Hair follicular keratinocyte (primary cell): Measurements from ENCODE around the gene FCGR3B. TPM values are rescaled to one million over a fixed set of nuclear protein-coding genes. Genes with fewer than 3 reads are reported as not detected.

Experiments used
- total RNA-seq: library from RNA; depleted of rRNA; stranded (reverse); fragments of >200 nt; gene quantifications from 2 replicates; pipeline ENCODE4 v1.2.3, GENCODE V29; 2015

The FCGR3B gene
- total RNA-seq: not detected in 2 replicates

GRCh38 chr1:161631076-161631475, at the start of gene FCGR3B:
Gene FCGR3B, minus strand, starts transcription at chr1:161631176. Its CDS starts 82 bp downstream, at chr1:161631094.

GRCh38 chr1:161662684-161663339, 31.8 kb upstream of the FCGR3B start, which contains the start of gene FCGR2B:
Gene FCGR2B, plus strand, starts transcription at chr1:161663143. Its CDS starts 99 bp downstream, at chr1:161663242.

Other genes with a start within 250 kb of the FCGR3B start
- gene FCGR2A, start 125.7 kb downstream of the FCGR3B start, total RNA-seq: not detected in 2 replicates
- 0.23 and 0.27 TPM in 2 replicates for gene HSPA6, start 106.6 kb downstream of the FCGR3B start, total RNA-seq
- not detected in 2 replicates for gene FCGR3A, start 81.4 kb downstream of the FCGR3B start, total RNA-seq
- not detected in 2 replicates for gene FCGR2B, start 32.0 kb upstream of the FCGR3B start, total RNA-seq
- 0.42 and 0.47 TPM in 2 replicates for gene FCRLA, start 76.1 kb upstream of the FCGR3B start, total RNA-seq
- gene FCRLB, start 90.4 kb upstream of the FCGR3B start, total RNA-seq: 0.78 and 2.3 TPM in 2 replicates
- 24.7 and 35.6 TPM in 2 replicates for gene DUSP12, start 118.6 kb upstream of the FCGR3B start, total RNA-seq
- gene ATF6, start 135.1 kb upstream of the FCGR3B start, total RNA-seq: 15.8 and 19.1 TPM in 2 replicates